ENCODE measurements around the gene AOPEP. TPM values are rescaled to one million over a fixed set of nuclear protein-coding genes. Genes with fewer than 3 reads are reported as not detected.

AOPEP gene
- total and polyA plus RNA-seq, 2 of the 13 experiments (the other 11 are each of a cell fraction or from before 2014, with no cell fraction given), result 22.2 to 41.6 TPM

DNA sequence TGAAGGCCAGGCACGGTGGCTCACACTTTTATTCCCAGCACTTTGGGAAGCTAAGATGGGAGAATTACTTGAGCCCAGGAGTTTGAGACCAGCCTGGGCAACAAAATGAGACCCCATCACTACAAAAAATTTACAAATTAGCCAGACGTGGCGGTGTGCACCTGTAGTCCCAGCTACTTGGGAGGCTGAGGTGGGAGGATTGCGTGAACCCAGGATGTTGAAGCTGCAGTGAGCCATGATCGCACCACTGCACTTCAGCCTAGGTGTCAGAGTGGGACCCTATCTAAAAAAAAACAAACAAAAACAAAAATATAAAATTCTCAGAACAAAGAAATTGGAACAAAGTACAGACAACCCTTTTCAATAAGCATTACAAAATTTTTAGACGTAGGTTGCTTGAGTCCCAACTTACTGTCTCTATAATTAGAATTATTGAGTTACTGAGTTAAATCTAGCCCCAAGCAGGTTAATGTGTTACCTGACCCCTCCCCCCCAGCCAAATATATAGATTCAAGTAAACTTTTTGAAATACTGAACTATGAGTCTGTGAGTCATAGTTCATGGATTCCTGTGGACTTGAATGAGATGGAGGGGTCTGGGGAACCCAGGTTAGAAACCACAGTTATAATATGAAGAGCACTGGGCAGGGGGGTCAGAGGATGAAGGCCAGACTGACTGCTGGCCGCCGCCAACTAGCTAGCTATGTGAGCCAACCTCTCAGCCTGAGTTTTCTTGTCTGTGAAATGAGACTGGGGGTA, 173.1 kb downstream of the AOPEP start (continued):
- TF ChIP-seq, protein P1, sequence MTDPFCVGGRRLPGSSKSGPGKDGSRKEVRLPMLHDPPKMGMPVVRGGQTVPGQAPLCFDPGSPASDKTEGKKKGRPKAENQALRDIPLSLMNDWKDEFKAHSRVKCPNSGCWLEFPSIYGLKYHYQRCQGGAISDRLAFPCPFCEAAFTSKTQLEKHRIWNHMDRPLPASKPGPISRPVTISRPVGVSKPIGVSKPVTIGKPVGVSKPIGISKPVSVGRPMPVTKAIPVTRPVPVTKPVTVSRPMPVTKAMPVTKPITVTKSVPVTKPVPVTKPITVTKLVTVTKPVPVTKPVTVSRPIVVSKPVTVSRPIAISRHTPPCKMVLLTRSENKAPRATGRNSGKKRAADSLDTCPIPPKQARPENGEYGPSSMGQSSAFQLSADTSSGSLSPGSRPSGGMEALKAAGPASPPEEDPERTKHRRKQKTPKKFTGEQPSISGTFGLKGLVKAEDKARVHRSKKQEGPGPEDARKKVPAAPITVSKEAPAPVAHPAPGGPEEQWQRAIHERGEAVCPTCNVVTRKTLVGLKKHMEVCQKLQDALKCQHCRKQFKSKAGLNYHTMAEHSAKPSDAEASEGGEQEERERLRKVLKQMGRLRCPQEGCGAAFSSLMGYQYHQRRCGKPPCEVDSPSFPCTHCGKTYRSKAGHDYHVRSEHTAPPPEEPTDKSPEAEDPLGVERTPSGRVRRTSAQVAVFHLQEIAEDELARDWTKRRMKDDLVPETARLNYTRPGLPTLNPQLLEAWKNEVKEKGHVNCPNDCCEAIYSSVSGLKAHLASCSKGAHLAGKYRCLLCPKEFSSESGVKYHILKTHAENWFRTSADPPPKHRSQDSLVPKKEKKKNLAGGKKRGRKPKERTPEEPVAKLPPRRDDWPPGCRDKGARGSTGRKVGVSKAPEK (CRISPR knock-in tag; IDR thresholded peaks at IDR 0.05; ENCODE audit: borderline replicate concordance), result no peak
- TF ChIP-seq, protein P2, sequence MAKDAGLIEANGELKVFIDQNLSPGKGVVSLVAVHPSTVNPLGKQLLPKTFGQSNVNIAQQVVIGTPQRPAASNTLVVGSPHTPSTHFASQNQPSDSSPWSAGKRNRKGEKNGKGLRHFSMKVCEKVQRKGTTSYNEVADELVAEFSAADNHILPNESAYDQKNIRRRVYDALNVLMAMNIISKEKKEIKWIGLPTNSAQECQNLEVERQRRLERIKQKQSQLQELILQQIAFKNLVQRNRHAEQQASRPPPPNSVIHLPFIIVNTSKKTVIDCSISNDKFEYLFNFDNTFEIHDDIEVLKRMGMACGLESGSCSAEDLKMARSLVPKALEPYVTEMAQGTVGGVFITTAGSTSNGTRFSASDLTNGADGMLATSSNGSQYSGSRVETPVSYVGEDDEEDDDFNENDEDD (CRISPR knock-in tag; IDR thresholded peaks at IDR 0.05; ENCODE audit: borderline replicate concordance), result no peak
- no peak for TF ChIP-seq SOX13 (IDR thresholded peaks at IDR 0.05)
- peak in 1 of 2 experiments; percentile 59; a peak in 2 of 4 replicates for TF ChIP-seq SOX13 (CRISPR knock-in tag; conservative IDR thresholded peaks at IDR 0.05 in 1 of 2, IDR thresholded peaks at IDR 0.05 in 1 of 2)
- peak; percentile 62; the same call in 1 of the 2 replicates for TF ChIP-seq NR2F2 (IDR thresholded peaks at IDR 0.05; ENCODE audit: borderline replicate concordance, low read depth)
- TF ChIP-seq GATAD1 (CRISPR knock-in tag; IDR thresholded peaks at IDR 0.05), result peak; percentile 16; the same call in 1 of the 2 replicates
- TF ChIP-seq, protein P3, sequence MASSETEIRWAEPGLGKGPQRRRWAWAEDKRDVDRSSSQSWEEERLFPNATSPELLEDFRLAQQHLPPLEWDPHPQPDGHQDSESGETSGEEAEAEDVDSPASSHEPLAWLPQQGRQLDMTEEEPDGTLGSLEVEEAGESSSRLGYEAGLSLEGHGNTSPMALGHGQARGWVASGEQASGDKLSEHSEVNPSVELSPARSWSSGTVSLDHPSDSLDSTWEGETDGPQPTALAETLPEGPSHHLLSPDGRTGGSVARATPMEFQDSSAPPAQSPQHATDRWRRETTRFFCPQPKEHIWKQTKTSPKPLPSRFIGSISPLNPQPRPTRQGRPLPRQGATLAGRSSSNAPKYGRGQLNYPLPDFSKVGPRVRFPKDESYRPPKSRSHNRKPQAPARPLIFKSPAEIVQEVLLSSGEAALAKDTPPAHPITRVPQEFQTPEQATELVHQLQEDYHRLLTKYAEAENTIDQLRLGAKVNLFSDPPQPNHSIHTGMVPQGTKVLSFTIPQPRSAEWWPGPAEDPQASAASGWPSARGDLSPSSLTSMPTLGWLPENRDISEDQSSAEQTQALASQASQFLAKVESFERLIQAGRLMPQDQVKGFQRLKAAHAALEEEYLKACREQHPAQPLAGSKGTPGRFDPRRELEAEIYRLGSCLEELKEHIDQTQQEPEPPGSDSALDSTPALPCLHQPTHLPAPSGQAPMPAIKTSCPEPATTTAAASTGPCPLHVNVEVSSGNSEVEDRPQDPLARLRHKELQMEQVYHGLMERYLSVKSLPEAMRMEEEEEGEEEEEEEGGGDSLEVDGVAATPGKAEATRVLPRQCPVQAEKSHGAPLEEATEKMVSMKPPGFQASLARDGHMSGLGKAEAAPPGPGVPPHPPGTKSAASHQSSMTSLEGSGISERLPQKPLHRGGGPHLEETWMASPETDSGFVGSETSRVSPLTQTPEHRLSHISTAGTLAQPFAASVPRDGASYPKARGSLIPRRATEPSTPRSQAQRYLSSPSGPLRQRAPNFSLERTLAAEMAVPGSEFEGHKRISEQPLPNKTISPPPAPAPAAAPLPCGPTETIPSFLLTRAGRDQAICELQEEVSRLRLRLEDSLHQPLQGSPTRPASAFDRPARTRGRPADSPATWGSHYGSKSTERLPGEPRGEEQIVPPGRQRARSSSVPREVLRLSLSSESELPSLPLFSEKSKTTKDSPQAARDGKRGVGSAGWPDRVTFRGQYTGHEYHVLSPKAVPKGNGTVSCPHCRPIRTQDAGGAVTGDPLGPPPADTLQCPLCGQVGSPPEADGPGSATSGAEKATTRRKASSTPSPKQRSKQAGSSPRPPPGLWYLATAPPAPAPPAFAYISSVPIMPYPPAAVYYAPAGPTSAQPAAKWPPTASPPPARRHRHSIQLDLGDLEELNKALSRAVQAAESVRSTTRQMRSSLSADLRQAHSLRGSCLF (CRISPR knock-in tag; IDR thresholded peaks at IDR 0.05; ENCODE audit: borderline replicate concordance), result no peak
- TF ChIP-seq, protein P4, sequence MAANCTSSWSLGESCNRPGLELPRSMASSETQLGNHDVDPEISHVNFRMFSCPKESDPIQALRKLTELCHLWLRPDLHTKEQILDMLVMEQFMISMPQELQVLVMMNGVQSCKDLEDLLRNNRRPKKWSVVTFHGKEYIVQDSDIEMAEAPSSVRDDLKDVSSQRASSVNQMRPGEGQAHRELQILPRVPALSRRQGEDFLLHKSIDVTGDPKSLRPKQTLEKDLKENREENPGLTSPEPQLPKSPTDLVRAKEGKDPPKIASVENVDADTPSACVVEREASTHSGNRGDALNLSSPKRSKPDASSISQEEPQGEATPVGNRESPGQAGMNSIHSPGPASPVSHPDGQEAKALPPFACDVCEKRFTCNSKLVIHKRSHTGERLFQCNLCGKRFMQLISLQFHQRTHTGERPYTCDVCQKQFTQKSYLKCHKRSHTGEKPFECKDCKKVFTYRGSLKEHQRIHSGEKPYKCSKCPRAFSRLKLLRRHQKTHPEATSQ (CRISPR knock-in tag; IDR thresholded peaks at IDR 0.05; ENCODE audit: borderline replicate concordance), result no peak
- no peak for TF ChIP-seq ZNF678 (CRISPR knock-in tag; IDR thresholded peaks at IDR 0.05)
- no peak for TF ChIP-seq RFXAP (CRISPR knock-in tag; IDR thresholded peaks at IDR 0.05; ENCODE audit: borderline replicate concordance)
- TF ChIP-seq, protein P5, sequence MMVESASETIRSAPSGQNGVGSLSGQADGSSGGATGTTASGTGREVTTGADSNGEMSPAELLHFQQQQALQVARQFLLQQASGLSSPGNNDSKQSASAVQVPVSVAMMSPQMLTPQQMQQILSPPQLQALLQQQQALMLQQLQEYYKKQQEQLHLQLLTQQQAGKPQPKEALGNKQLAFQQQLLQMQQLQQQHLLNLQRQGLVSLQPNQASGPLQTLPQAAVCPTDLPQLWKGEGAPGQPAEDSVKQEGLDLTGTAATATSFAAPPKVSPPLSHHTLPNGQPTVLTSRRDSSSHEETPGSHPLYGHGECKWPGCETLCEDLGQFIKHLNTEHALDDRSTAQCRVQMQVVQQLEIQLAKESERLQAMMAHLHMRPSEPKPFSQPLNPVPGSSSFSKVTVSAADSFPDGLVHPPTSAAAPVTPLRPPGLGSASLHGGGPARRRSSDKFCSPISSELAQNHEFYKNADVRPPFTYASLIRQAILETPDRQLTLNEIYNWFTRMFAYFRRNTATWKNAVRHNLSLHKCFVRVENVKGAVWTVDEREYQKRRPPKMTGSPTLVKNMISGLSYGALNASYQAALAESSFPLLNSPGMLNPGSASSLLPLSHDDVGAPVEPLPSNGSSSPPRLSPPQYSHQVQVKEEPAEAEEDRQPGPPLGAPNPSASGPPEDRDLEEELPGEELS (CRISPR knock-in tag; IDR thresholded peaks at IDR 0.05), result peak; percentile 80
- TF ChIP-seq SP140L (CRISPR knock-in tag; IDR thresholded peaks at IDR 0.05; ENCODE audit: borderline replicate concordance), result no peak
- TF ChIP-seq ZC3H13 (CRISPR knock-in tag; IDR thresholded peaks at IDR 0.05), result no peak
- TF ChIP-seq MYNN (CRISPR knock-in tag; IDR thresholded peaks at IDR 0.05; ENCODE audit: low read depth), result no peak
